ENCODE results near the gene ACP1.

The ACP1 gene

GRCh38 chr2:255195-255594, 9.6 kb upstream of the ACP1 start:
- no peak for DNase-seq (ENCODE audit: low read depth)

- no peak for DNase-seq (ENCODE audit: low read depth)
Observed at GRCh38 chr2:256094-256493, 8.7 kb upstream of the ACP1 start.

- DNase-seq (ENCODE audit: low read depth): no peak
Observed at GRCh38 chr2:257429-257828, 7.3 kb upstream of the ACP1 start.

- no peak for DNase-seq (ENCODE audit: low read depth)
Observed at GRCh38 chr2:257842-258241, 6.9 kb upstream of the ACP1 start.

DNA sequence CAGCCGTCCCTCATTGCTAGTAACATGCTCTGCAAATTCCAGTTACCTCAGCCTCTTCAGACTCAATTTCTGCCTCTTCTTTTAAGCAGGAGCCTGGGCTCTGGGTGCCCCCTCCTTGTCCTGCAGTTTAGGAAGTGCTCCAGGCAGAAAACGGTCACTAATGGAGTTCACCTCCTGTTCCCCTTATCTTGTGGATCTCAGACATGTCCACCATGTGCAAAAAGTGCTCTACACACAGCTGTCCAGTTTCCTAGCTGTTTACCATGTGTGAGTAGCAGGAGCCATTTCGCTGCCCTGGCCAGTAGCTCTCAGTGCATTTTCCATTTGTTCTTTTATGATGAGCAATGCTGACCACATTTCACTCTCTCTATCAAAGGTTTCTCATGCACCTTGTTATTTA, 5.8 kb upstream of the ACP1 start:
- DNase-seq (ENCODE audit: low read depth): no peak

GRCh38 chr2:259789-260331, 4.9 kb upstream of the ACP1 start:
- DNase-seq (ENCODE audit: low read depth): no peak

DNA sequence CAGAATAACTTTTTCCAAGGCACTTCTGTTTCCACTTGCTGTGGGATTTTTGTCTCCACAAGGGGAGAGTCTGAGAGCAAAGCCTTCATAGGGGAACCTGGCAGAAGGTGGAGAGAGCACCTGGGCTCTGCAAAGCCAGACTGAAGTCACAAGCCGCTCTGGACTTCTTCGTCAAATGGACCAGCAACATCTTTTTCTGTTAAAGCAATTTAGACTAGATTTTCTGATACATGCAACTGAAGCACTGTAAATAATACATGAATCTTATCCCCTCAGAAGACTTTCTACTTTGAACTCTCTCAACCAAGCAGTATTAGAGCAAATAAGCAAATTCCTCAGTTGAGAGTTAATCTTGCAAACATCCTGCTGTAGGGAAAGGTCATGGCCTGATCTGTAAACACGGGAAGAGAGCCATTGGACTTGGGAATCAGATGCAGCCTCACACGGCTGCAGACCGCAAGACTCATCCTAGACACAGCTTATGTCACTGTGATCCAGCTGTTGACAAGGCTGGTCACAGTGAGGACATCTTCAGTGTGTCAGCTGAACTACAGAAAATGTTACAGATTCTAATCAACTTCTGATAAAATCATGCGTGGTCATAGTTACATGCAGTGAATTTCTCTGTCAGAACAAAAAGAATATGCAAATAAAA, 4.1 kb upstream of the ACP1 start:
- DNase-seq (ENCODE audit: low read depth): no peak

- no peak for DNase-seq (ENCODE audit: low read depth)
Observed at GRCh38 chr2:262117-262516, 2.6 kb upstream of the ACP1 start.

DNA sequence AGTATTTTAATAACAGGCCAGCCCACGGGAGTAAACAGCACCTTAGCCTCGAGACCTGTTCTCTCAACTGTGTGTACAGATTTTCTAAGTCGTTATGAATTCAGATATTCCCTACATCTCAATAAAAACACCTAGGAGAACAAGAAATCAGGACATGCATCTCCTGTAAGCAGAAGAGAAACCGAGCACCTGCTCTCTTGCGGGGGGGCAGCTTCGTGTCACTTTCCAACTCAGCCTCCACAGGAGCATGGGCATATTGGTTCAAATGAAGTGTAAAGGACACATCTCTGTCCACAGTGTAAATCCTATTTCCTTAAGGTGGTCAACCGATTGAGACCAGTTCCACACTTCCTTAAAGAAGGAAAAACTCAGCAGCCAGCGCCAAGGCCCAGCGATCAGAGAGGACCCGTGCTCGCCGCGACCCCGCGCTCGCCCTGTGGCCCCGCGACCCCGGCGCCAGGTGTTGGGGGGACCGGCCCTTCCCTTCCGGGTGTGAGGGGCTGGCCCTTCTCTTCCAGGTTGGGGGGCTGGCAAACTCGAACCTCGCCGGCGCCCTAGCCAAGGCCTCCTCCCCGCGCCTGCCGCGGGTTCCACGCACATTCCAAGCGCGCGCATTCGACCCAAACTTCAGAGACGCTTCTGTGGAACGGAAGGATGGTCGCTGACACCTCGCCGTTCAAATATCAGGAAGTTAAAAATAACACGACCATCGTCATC, 1.6 kb upstream of the ACP1 start:
- no peak for DNase-seq (ENCODE audit: low read depth)

GRCh38 chr2:263774-264492, 814 bp upstream of the ACP1 start, which contains the start of gene SH3YL1:
Gene SH3YL1, minus strand, starts transcription at chr2:264032. Its CDS starts 48 bp downstream, at chr2:263984.
- DNase-seq (ENCODE audit: low read depth): no peak

DNA sequence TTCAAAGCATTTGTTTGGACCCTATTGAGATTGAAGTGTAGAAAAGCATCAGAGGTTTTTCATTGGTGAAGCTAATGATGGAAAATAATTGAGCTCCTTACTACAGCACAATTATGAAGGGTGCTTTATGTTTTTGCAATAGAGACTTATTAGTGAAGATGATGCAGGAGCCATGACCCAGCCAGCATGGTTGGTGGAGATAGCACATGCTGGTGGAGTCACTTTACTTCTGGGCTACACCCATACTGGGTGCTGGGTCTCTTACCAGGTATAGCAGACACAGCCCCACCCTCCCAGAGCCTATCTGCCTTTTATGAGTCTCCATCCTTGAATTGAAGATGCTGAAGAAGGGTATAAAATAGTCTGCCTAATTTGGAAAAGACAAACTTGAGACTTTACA, 3.6 kb downstream of the ACP1 start:
- DNase-seq (ENCODE audit: low read depth): no peak

DNA sequence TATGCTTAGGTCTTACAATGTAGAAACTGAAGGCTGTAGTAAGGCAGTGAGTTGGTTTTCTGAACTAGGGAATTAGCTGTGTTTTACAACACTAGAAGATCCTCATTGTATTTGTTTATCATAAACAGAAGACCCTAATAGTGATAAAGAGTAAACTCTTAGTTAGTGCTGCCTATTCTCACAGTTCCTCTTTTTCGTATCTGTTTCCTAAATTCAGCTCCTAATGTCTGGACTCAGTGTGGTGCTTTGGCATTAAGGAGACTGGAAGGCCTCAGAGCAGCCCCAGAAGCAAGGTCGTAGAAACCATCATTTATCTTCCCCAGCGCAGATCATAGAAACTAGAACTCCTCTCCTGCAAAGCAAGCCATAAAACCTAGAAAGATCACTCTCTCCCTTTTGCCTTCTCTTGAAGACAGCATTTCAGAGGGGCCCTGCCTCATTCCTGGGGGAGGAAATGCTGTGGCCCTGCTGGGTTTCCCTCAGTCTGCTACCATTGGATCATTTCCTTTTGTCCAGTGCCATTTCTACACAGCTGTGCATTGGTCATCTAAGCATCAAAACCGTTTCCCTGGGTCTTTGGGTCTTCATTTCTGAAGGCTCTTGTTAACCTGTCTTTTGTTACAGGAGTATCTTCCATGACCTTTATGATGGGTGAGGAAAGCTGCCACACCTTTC, 4.7 kb downstream of the ACP1 start:
- no peak for DNase-seq (ENCODE audit: low read depth)

DNA sequence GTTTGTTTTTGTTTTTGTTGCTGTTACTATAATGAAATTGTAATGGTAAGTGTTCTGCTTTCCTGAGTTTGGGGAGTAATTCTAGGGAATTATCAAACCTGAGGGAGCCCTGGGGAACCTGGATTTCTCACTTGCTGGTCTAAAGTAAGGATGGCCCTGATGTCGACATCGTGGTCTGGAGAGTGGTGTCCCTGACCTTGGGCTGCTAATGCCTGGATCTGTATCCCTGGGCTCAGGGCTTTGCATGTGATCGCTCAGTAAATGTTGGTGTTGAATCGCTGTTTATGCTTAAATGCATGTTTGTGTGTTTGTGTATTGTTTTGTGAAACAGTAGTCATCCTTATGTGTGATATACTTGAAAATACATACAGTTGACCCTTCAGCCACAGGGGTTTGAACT, 6.1 kb downstream of the ACP1 start:
- no peak for DNase-seq (ENCODE audit: low read depth)

GRCh38 chr2:271917-272316, 7.2 kb downstream of the ACP1 start:
- no peak for DNase-seq (ENCODE audit: low read depth)

DNA sequence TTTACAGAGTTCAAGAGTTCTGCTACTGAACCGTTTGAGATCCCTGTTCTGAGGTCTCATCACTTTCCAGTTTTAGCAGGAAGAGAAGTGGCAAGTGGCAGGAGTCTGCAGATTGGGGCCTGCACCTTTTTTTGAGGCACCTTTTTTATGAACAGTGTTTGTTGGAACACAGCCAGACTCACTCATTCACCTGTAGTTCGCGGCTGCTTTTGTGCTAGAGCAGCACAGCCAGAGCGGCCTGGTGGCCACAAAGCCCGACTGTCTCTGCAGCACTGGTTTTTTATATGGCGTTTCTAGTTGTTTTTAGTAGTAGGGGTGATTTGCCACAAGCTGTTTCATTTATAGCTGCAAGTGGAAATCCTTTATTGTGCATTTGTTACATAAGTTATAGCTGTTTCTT, 8.6 kb downstream of the ACP1 start:
- DNase-seq (ENCODE audit: low read depth): no peak

DNA sequence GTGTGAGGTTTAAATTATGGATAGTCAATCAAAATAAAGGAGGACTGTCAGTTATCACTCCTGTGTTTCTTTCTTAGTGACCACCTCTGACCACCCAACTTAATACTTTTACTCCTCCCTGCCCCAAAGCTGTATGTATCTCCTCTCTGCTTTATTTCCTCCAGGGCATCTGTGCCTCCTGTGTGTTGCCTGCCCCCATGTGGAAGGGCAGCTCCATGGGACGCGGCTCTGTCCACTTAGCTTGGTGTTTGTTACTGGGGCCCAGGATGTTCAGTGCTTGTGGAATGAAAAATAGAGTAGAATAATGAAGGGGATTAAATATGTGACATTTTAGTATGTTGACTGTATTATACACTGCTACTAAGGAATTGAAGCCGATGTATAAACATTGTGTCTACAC, 9.8 kb downstream of the ACP1 start:
- no peak for DNase-seq (ENCODE audit: low read depth)

- DNase-seq (ENCODE audit: low read depth): no peak
Observed at GRCh38 chr2:275466-275865, 10.7 kb downstream of the ACP1 start.

- no peak for DNase-seq (ENCODE audit: low read depth)
Observed at GRCh38 chr2:278312-278926, 13.7 kb downstream of the ACP1 start.

DNA sequence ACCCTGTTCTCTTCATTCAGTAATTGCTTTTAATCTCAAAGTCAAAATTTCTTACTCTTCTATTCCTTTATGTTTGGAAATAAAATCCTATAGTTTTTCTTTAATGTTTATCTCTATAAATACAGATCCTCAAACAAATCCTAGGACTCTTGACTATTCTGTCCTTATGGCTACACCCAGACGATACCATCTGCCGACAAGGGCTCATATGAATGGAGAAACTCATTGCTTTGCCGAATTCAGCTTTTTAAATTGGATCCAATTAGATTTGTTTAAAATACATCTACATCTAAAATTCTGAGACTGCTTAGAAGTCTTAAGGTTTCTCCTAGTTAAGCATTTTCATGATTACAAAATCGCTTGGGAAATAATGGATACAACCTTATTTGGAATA, 14.2 kb downstream of the ACP1 start:
- no peak for DNase-seq (ENCODE audit: low read depth)

DNA sequence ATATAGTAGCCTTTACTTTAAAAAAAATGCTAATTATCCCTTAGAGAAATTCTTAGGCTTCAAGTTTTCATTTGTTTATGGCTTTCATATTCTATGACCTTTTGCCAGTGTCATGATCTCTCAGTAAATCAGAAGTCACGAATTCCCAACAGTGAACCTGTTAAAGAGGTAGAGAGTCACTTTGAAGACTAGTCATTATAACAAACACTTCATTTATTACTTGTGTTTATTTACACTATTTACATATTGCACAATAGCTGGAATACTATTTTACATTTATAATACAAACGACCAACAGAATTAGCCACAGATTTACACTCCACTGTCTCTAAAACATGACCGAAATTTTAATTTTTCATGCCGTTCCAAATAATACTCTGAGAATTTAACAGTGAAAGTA, 14.6 kb downstream of the ACP1 start:
- no peak for DNase-seq (ENCODE audit: low read depth)

- DNase-seq (ENCODE audit: low read depth): no peak
Observed at GRCh38 chr2:279956-280649, 15.4 kb downstream of the ACP1 start.

Data from stromal cell of bone marrow (primary cell).